Right lobe of liver (tissue), 6 donors: ENCODE data around the gene EFR3B. TPM values are rescaled to one million over a fixed set of nuclear protein-coding genes. Genes with fewer than 3 reads are reported as not detected.
A peak's percentile ranks its signal among the peaks of the same experiment; 100 is the strongest.

Experiments used
- ATAC-seq, 4 donors: fragments of 200-7000 bp; cut with Tn5 transposase; one replicate each; pipeline ENCODE4 v1.9.1; 2020; ENCODE audit warnings: mild to moderate bottlenecking in 4 of 4, moderate library complexity in 4 of 4
- DNase-seq, 3 donors: peaks; one replicate each; pipeline ENCODE4 v3.0.0-alpha.2; 2020
- H3K27ac ChIP-seq, 3 donors: fragments of 200-600 bp; one replicate each; pipeline ENCODE4 v1.8.0; 2022
- H3K27me3 ChIP-seq, 2 donors: fragments of 200-600 bp; one replicate each; pipeline ENCODE4 v1.8.0; 2022
- H3K36me3 ChIP-seq, 4 donors: fragments of 200-600 bp; sonication (generic) in 1 of 4; one replicate each; pipeline versions ENCODE4 v1.5.1 to v1.8.0; 2017 to 2022; ENCODE audit warnings: control low read depth in 1 of 4
- H3K4me1 ChIP-seq, 4 donors: fragments of 200-600 bp; sonication (generic) in 1 of 4; one replicate each; pipeline versions ENCODE4 v1.5.1 to v1.8.0; 2017 to 2022; ENCODE audit warnings: control low read depth in 1 of 4
- H3K4me3 ChIP-seq, 3 donors: fragments of 200-600 bp; one replicate each; pipeline ENCODE4 v1.8.0; 2022
- H3K9me3 ChIP-seq, 4 donors: fragments of 200-600 bp; sonication (generic) in 1 of 4; one replicate each; pipeline versions ENCODE4 v1.5.1 to v1.8.0; 2017 to 2022; ENCODE audit warnings: control low read depth in 1 of 4
- POLR2A ChIP-seq: fragments of 450-650 bp; IDR thresholded peaks from one replicate; pipeline ENCODE4 v1.6.1; 2017; ENCODE audit warnings: antibody characterized with exemption, mild to moderate bottlenecking
- WGBS: methylation state at CpG from one replicate; pipeline ENCODE4 v1.1.6; 2018; ENCODE audit warnings: low coverage, low lambda C conversion rate; ENCODE audit not compliant: insufficient coverage; ENCODE audit errors: missing lambda C conversion rate; 5-methylcytosine and 5-hydroxymethylcytosine counted together
- intact Hi-C, 2 donors: fragments of 100-400 bp; cut with DNase I; formaldehyde crosslinking; loops; one replicate each; pipeline versions ENCODE4 v1.11.2 to v1.14.1; 2022
- total RNA-seq, 6 experiments: library from RNA; depleted of rRNA in 2 of 6; stranded (reverse); fragments of >200 nt in 2 of 6; fragmentation: NEBNext Ultra II Directional in 3 of 6; extraction: Animal tissue kit (Norgen Biotek cat#: 25700) in 3 of 6; gene quantifications; one replicate each; pipeline versions ENCODE4 v1.1.0 to v1.2.4, GENCODE V29; 2016 to 2023
- TF ChIP-seq, protein P1 (sequence below), 4 donors: fragments of 200-600 bp in 3 of 4; fragments of 450-650 bp in 1 of 4; IDR thresholded peaks; one replicate each; pipeline versions ENCODE4 v1.5.1 to v1.8.0; 2016 to 2022; ENCODE audit warnings: antibody characterized with exemption in 4 of 4, mild to moderate bottlenecking in 2 of 4
- donor health status: DM: no; HTN: yes; CAD: no.
- donor health status: DM: no; HTN: no; CAD: no.
- donor health status: DM: no; HTN: no; CAD: no.
- donor health status: DM: no; HTN: yes; CAD: no.
- donor health status: DM: no; HTN: yes; CAD: no.

Gene EFR3B
- total RNA-seq, 6 experiments from 2014 or later: 0.12 to 0.33 (median 0.16) TPM; not detected in 1

DNA sequence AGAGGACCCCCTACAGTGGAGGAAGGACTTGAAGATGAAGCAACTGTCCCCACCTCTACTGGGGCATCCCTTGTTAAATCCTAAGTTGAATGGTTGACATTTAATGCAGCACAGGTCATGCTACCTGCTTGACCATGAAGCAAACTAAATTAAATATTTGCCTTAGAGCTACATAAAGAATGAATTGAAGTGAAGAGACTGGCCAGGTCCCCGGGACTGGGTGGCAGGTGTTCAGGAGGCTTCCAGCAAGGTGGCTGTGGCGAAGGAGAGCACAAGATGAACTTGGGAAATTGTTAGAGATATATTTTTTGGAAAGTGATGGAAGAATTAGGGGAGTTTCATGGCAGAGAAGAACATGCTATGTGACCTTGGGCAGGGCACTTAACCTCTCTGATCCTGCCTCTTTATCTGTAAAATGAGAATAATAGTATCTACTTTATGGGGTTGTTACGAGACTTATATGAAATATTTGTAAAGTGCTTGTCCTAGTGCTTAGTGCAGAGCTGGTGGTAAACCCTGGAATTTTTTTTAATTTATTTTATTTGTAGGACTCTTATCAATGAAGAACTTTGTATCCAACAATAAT is 37.3 kb downstream of the EFR3B start:
- DNase-seq (no peak), ATAC-seq (no peak)
- H3K4me1 ChIP-seq: no peaks in the 10 kb centered on the region
- H3K4me3 ChIP-seq: no peak overlapping the region
- intact Hi-C loops: no loop called here
- H3K27ac ChIP-seq: no peak overlapping the region
- no peaks in the 10 kb centered on the region for H3K36me3 ChIP-seq
- H3K9me3 ChIP-seq: no peaks in the 10 kb centered on the region
- no peaks in the 10 kb centered on the region for H3K27me3 ChIP-seq
- 68% methylated on average over 3 of the region's 3 CpGs for WGBS
- no peak for TF ChIP-seq POLR2A
- TF ChIP-seq, protein P1, sequence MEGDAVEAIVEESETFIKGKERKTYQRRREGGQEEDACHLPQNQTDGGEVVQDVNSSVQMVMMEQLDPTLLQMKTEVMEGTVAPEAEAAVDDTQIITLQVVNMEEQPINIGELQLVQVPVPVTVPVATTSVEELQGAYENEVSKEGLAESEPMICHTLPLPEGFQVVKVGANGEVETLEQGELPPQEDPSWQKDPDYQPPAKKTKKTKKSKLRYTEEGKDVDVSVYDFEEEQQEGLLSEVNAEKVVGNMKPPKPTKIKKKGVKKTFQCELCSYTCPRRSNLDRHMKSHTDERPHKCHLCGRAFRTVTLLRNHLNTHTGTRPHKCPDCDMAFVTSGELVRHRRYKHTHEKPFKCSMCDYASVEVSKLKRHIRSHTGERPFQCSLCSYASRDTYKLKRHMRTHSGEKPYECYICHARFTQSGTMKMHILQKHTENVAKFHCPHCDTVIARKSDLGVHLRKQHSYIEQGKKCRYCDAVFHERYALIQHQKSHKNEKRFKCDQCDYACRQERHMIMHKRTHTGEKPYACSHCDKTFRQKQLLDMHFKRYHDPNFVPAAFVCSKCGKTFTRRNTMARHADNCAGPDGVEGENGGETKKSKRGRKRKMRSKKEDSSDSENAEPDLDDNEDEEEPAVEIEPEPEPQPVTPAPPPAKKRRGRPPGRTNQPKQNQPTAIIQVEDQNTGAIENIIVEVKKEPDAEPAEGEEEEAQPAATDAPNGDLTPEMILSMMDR (IDR thresholded peaks at IDR 0.05): no peak

DNA sequence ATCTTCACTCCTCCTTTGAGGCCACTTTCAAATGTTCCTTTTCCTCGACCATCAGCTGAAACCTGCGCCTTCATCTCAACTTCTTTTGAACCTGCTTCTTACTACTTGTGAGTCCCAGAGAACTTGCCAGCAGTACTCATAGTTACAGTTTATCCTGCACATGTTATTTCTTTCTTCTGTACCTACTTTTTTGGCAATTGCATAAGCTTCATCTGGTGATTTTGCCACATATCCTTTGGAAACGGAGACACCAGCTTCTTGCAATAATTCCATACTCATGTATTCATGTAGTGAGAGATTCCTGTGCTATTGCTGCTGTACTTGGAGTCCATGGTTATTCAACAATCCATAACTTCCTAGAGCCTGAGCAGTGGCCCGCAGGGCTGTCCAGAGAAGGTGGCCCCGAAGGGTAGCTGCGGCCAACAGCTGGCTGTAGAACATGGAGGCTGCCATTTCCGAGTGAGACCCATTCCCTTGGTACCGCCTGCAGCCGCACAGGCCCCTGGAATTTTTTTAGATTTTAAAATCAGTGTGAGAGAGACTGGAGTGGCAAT is 39.4 kb downstream of the EFR3B start:
- H3K27me3 ChIP-seq: no peaks in the 10 kb centered on the region
- no peaks in the 10 kb centered on the region for H3K9me3 ChIP-seq
- ATAC-seq: no peak
- no peaks in the 10 kb centered on the region for H3K36me3 ChIP-seq
- TF ChIP-seq, protein P1 (IDR thresholded peaks at IDR 0.05): no peak
- no peak for TF ChIP-seq POLR2A
- intact Hi-C loops: no loop called here
- H3K4me3 ChIP-seq: no peak overlapping the region
- H3K27ac ChIP-seq: no peak overlapping the region
- DNase-seq: no peak
- WGBS: 78% methylated on average over 9 of the region's 9 CpGs
- H3K4me1 ChIP-seq: no peaks in the 10 kb centered on the region

DNA sequence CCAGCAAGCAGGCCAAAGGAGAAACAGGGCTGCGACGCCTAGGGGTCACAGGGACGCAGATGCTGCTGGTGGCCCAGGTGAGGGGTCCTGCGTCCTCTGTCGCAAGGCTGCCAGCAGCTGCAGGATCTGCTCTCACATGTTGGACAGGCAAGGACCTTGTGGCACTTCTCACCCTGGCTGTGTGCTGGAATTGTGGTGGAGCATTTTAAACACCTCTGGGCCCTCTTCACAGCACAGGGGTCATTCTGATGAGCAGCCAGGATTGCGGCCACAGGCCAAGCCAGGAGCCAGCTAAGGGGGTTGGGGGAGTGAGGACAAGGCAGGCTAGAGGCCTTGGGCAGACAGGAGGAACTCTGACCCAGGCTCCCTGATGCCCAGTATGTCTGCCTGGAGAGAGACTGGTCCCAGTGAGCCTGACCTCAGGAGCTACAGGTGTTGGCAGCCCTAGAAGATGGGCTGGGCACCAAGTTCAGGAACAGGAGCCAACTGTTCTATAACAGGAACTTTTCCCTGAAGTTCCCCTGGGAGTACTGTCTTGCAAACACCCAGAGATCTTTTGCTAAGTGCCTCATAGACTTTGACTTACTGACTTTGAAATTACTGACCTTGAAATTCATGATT is 40.2 kb downstream of the EFR3B start:
- Histone ChIP-seq H3K36me3 (no peaks in the 10 kb centered on the region), H3K27ac (no peak overlapping the region), H3K4me3 (no peak overlapping the region), H3K27me3 (no peaks in the 10 kb centered on the region), H3K9me3 (no peaks in the 10 kb centered on the region), H3K4me1 (no peaks in the 10 kb centered on the region)
- intact Hi-C loops: no loop called here
- DNase-seq (no peak), ATAC-seq (peak in 1 of 4 donors; percentile 47)
- 94% methylated on average over 5 of the region's 6 CpGs for WGBS
- TF ChIP-seq, protein P1 (IDR thresholded peaks at IDR 0.05): no peak
- no peak for TF ChIP-seq POLR2A

DNA sequence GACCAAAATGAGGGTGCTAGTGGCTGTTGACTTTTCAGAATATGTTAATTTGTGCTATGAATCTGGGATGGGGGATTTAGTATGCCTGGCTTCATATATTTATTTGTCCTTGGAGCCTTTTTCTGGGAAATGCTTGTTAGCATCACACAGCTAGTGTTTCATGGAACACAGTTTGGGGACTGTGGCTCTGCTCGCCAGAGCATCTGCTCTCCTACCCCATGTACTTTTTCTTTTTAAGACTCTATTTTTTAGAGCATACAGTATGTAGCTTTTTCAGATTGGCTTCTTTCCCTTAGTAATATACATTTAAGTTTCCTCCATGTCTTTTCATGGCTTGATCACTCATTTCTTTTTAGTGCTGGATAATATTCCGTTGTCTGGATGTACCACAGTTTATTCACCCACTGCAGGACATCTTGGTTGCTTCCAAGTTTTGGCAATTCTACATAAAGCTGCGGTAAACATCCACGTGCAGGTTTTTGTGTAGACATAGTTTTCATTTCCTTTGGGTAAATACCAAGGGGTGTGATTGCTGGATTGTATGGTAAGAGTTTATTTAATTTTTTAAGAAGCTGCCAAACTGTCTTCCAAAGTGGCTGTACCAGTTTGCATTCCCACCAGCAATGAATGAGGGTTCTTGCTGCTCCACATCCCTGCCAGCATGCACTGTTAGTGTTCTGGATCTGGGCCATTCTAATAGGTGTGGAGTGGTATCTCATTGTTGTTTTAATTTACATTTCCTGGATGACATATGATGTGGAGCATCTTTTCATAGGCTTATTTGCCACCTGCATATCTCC is 44.1 kb downstream of the EFR3B start:
- intact Hi-C loops: no loop called here
- Histone ChIP-seq H3K27ac (no peak overlapping the region), H3K4me1 (no peaks in the 10 kb centered on the region), H3K36me3 (no peaks in the 10 kb centered on the region), H3K9me3 (no peaks in the 10 kb centered on the region), H3K27me3 (no peaks in the 10 kb centered on the region), H3K4me3 (no peak overlapping the region)
- TF ChIP-seq, protein P1 (IDR thresholded peaks at IDR 0.05): no peak
- TF ChIP-seq POLR2A: no peak
- ATAC-seq (no peak), DNase-seq (no peak)
- WGBS: 77% methylated on average over 4 of the region's 4 CpGs
